Measurements from ENCODE around the gene ARHGAP4. TPM values are rescaled to one million over a fixed set of nuclear protein-coding genes. Genes with fewer than 3 reads are reported as not detected.

ARHGAP4 gene
- total and polyA plus RNA-seq, 10 of the 15 experiments (the other 5 are each of a cell fraction or from before 2014, with no cell fraction given): 0.71 to 120 (median 44.3) TPM

DNA sequence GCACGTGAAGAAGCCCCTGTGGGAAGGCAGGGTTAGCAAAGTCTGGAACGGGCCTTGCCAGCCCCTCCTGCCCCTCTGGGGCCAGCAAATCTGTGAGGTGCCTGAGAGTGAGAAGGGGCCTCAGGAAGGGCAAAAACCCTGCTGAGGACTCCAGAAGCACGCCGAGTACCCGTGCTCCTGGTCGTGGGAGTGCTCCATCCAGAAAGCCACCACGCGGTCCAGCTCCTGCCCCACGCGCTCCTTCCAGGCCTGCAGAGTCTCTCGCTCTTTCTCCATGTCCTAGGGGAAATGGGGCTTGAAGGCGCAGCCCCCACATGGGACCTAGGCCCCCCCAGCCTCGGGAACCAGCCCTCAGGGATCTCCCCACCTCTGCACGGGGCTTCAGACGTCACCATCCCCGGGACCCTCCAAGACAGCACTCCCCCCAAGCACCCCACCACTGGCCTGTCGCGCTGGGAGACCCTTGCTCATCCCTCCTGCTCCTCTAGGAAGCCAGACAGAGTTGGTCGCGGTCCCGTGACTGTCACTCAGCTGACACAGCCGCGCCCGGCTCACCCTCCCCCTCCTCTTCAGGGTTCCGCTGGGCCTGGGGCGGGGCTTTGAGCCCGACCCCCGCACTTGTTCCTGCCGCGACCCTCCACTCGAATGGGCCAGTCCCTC lies 18.2 kb upstream of the ARHGAP4 start, which contains the start of gene RENBP:
TSS of gene RENBP (minus strand) at position 504 of the 660 bp plus-strand sequence. CDS start at position 471, 33 bp downstream.
- peaks cover 0 to 6% of the 10 kb centered on the region in 2 experiments; a peak in 3 of 4 replicates for H3K36me3 ChIP-seq (ENCODE audit: control insufficient read depth in 2 of 2, insufficient read depth in 2 of 2, low read length in 1 of 2)
- POLR2A ChIA-PET: interaction anchor here (0.7 to 2.0 kb wide), 4 partner anchors 16 to 20 kb away, joined by 3 to 9 read pairs (median 4); partner anchors contain the start of gene ARHGAP4
- no TSS peak for BruUV-seq (replicated peaks)
- RAD21 ChIA-PET (ENCODE audit: unreplicated experiment): interaction anchor here (0.9 to 4.6 kb wide), 3 partner anchors 16 to 21 kb away, joined by 3 to 59 read pairs (median 3); partner anchors contain the start of gene ARHGAP4
- peak within 1 kb of the TSS; percentile 47; the same call in 1 of the 2 replicates for H3K4me3 ChIP-seq
- H3K9ac ChIP-seq (ENCODE audit: control insufficient read depth, insufficient read depth, low read length): no peak within 1 kb of the TSS; the same call in 1 of the 2 replicates
- no peaks in the 10 kb centered on the region for H3K27me3 ChIP-seq (replicated peaks in 1 of 2; ENCODE audit: control insufficient read depth in 2 of 2, insufficient read depth in 2 of 2, low read length in 1 of 2)
- in situ Hi-C loops (cut with MboI): no loop called here
- CTCF ChIA-PET: interaction anchor here (0.9 to 8.7 kb wide), 2 partner anchors 18 to 76 kb away, joined by 3 to 172 read pairs; partner anchors contain the start of gene ARHGAP4
- H4K20me1 ChIP-seq (ENCODE audit: control insufficient read depth, insufficient read depth): no peaks in the 10 kb centered on the region
- 31% methylated on average over 18 of the region's 31 CpGs for WGBS (ENCODE audit: insufficient coverage, insufficient replicate concordance, low lambda C conversion rate, missing lambda C conversion rate)
- no peak for DNase-seq (ENCODE audit: low read depth, low spot score)
- H3K27ac ChIP-seq (ENCODE audit: control insufficient read depth, insufficient read depth): no peak within 1 kb of the TSS
- intact Hi-C loops (cut with micrococcal nuclease; ENCODE audit: unreplicated experiment): no loop called here
- H2AFZ ChIP-seq (ENCODE audit: control insufficient read depth, low read depth, low read length): peak within 1 kb of the TSS; percentile 60
- SMC1A ChIA-PET (ENCODE audit: uncharacterized antibody, unreplicated experiment): interaction anchor here (1.1 to 6.5 kb wide), 2 partner anchors 19 to 37 kb away, joined by 3 to 61 read pairs; partner anchors contain the start of gene ARHGAP4
- no peaks in the 10 kb centered on the region for H3K9me3 ChIP-seq (replicated peaks; ENCODE audit: control insufficient read depth, insufficient read depth, low read length)
- H3K4me2 ChIP-seq (ENCODE audit: control insufficient read depth, insufficient read depth): peak within 1 kb of the TSS; percentile 68
- no peaks in the 10 kb centered on the region for H3K79me2 ChIP-seq (ENCODE audit: control insufficient read depth, insufficient read depth, low read length)
- ATAC-seq: peak; percentile 47
- FAIRE-seq: no peak
- no peaks in the 10 kb centered on the region for H3K4me1 ChIP-seq (ENCODE audit: control insufficient read depth, insufficient read depth, low read length)
- TF ChIP-seq EGR1 (IDR thresholded peaks at IDR 0.05; ENCODE audit: borderline replicate concordance in 1 of 2, low read depth in 2 of 2, low read length in 2 of 2): 0 out of 3 replicates have a peak, but pooled peaks of 1 of the 2 experiments have one; percentile 25
- TF ChIP-seq RAD21 (IDR thresholded peaks at IDR 0.05; ENCODE audit: insufficient read depth, low read depth, low read length): no peak
- TF ChIP-seq, protein P1, sequence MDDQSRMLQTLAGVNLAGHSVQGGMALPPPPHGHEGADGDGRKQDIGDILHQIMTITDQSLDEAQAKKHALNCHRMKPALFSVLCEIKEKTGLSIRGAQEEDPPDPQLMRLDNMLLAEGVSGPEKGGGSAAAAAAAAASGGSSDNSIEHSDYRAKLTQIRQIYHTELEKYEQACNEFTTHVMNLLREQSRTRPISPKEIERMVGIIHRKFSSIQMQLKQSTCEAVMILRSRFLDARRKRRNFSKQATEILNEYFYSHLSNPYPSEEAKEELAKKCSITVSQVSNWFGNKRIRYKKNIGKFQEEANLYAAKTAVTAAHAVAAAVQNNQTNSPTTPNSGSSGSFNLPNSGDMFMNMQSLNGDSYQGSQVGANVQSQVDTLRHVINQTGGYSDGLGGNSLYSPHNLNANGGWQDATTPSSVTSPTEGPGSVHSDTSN (IDR thresholded peaks at IDR 0.05; ENCODE audit: insufficient replicate concordance, low read depth, low read length): peak; percentile 40
- no peak for TF ChIP-seq SIX5 (IDR thresholded peaks at IDR 0.05; ENCODE audit: low read depth, low read length, severe bottlenecking)
- TF ChIP-seq ZNF207 (IDR thresholded peaks at IDR 0.05; ENCODE audit: borderline replicate concordance): no peak
- no peak for TF ChIP-seq SUPT20H (IDR thresholded peaks at IDR 0.05; ENCODE audit: borderline replicate concordance, control insufficient read depth, low read depth, low read length)
- peak; percentile 81 to 89 for TF ChIP-seq BHLHE40 (IDR thresholded peaks at IDR 0.05; ENCODE audit: borderline replicate concordance in 1 of 2, low read depth in 2 of 2, low read length in 1 of 2)
- TF ChIP-seq STAT3 (IDR thresholded peaks at IDR 0.05; ENCODE audit: low read depth, low read length): no peak
- no peak for TF ChIP-seq CHD4 (IDR thresholded peaks at IDR 0.05)
- TF ChIP-seq, protein P2, sequence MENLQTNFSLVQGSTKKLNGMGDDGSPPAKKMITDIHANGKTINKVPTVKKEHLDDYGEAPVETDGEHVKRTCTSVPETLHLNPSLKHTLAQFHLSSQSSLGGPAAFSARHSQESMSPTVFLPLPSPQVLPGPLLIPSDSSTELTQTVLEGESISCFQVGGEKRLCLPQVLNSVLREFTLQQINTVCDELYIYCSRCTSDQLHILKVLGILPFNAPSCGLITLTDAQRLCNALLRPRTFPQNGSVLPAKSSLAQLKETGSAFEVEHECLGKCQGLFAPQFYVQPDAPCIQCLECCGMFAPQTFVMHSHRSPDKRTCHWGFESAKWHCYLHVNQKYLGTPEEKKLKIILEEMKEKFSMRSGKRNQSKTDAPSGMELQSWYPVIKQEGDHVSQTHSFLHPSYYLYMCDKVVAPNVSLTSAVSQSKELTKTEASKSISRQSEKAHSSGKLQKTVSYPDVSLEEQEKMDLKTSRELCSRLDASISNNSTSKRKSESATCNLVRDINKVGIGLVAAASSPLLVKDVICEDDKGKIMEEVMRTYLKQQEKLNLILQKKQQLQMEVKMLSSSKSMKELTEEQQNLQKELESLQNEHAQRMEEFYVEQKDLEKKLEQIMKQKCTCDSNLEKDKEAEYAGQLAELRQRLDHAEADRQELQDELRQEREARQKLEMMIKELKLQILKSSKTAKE (IDR thresholded peaks at IDR 0.05; ENCODE audit: low read depth, poor library complexity, severe bottlenecking): no peak
- TF ChIP-seq SREBF1 (IDR thresholded peaks at IDR 0.05; ENCODE audit: low read length): no peak
- TF ChIP-seq, protein P3, sequence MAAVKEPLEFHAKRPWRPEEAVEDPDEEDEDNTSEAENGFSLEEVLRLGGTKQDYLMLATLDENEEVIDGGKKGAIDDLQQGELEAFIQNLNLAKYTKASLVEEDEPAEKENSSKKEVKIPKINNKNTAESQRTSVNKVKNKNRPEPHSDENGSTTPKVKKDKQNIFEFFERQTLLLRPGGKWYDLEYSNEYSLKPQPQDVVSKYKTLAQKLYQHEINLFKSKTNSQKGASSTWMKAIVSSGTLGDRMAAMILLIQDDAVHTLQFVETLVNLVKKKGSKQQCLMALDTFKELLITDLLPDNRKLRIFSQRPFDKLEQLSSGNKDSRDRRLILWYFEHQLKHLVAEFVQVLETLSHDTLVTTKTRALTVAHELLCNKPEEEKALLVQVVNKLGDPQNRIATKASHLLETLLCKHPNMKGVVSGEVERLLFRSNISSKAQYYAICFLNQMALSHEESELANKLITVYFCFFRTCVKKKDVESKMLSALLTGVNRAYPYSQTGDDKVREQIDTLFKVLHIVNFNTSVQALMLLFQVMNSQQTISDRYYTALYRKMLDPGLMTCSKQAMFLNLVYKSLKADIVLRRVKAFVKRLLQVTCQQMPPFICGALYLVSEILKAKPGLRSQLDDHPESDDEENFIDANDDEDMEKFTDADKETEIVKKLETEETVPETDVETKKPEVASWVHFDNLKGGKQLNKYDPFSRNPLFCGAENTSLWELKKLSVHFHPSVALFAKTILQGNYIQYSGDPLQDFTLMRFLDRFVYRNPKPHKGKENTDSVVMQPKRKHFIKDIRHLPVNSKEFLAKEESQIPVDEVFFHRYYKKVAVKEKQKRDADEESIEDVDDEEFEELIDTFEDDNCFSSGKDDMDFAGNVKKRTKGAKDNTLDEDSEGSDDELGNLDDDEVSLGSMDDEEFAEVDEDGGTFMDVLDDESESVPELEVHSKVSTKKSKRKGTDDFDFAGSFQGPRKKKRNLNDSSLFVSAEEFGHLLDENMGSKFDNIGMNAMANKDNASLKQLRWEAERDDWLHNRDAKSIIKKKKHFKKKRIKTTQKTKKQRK (IDR thresholded peaks at IDR 0.05; ENCODE audit: low read depth, low read length): no peak
- no peak for TF ChIP-seq MEF2B (IDR thresholded peaks at IDR 0.05; ENCODE audit: partially characterized antibody, poor library complexity, severe bottlenecking)

All from GM12878 (cell line).